ENCODE measurements around the gene ADCYAP1.
"Not testable (repeated sequence)": the region's sequence is repeated elsewhere in the genome, so short reads cannot be mapped to it uniquely, and the experiment has no call there.

Gene ADCYAP1

GRCh38 chr18:904218-905090 lies at the start of gene ADCYAP1:
Gene ADCYAP1 (plus strand): TSS chr18:904871. CDS start chr18:905387, 516 bp downstream.
- Mint-ChIP-seq H3K36me3 (ENCODE audit: low read depth) (peaks cover 3% of the 10 kb centered on the region), H3K9me3 (no peaks in the 10 kb centered on the region), H3K4me1 (ENCODE audit: low read depth) (peaks cover 8% of the 10 kb centered on the region), H3K4me3 (no peak within 1 kb of the TSS), H3K27ac (peak within 1 kb of the TSS; percentile 55), H3K27me3 (ENCODE audit: low read depth) (peaks cover 76% of the 10 kb centered on the region)

DNA sequence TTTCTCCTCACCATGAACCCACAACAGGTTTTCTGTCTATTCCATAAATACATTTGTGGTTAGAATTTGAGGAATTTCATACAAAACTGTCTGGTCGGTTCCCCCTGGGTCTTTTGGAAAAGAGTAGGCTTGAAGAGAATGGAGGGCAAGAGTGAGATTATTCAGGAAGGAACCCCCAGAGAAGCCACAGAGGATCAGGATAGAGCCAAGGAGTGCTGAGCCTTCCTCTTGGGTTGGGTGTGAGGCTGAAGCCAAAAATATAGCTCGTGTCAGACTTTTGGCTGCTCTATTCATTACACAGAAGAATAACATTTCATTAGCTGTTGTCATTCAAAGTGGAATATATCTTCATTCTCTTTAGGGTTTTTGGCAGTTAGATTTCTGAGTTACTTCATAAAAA lies 46.7 kb upstream of the ADCYAP1 start:
- no peaks in the 10 kb centered on the region for H3K36me3 Mint-ChIP-seq (ENCODE audit: low read depth)
- H3K9me3 Mint-ChIP-seq = no peaks in the 10 kb centered on the region
- H3K27me3 Mint-ChIP-seq (ENCODE audit: low read depth) = peaks cover 16% of the 10 kb centered on the region
- no peaks in the 10 kb centered on the region for H3K4me1 Mint-ChIP-seq (ENCODE audit: low read depth)
- H3K4me3 Mint-ChIP-seq = no peak overlapping the region
- H3K27ac Mint-ChIP-seq = no peak overlapping the region

DNA sequence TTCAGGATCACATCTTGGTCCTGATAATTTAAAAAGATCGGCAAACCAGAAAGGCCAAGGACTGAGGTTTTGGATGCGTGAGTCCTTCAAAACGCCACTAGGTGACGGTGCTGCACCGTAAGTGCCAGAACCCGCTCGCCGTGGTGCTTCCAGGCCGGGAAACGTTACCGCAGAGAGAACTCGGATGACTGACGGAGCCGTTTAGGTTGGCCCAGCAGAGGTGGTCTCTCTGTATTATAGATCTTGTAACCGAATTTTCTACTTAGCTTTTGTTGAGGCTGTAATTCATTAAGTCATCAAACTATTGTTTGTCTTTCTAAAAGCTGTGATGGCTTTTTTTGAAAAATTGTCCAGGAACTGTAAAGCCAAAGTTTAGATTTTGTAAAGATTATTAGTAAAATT lies 39.8 kb upstream of the ADCYAP1 start:
- no peak overlapping the region for H3K4me3 Mint-ChIP-seq
- no peak overlapping the region for H3K27ac Mint-ChIP-seq
- H3K36me3 Mint-ChIP-seq (ENCODE audit: low read depth) = no peaks in the 10 kb centered on the region
- H3K27me3 Mint-ChIP-seq (ENCODE audit: low read depth) = peaks cover 38% of the 10 kb centered on the region
- H3K4me1 Mint-ChIP-seq (ENCODE audit: low read depth) = peaks cover 6% of the 10 kb centered on the region
- H3K9me3 Mint-ChIP-seq = no peaks in the 10 kb centered on the region

DNA sequence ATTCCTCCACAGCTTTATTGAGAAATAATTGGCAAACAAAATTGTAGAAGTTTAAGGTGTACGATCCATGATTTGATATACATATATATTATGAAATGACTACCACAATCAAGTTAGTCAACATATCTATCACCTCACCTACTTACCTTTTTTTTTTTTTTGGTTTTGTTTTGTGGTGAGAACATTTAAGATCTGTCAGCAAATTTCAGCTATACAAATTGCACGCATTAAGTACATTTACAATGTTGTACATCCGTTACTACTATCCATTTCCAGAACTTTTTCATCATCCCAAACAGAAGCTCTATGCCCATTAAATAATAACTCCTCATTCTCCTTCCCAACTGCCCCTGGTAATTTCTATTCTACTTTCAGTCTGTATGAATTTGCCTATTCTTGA lies 37.4 kb upstream of the ADCYAP1 start:
- Mint-ChIP-seq H3K36me3 (ENCODE audit: low read depth) (no peaks in the 10 kb centered on the region), H3K27me3 (ENCODE audit: low read depth) (peaks cover 30% of the 10 kb centered on the region), H3K4me3 (no peak overlapping the region), H3K27ac (no peak overlapping the region), H3K9me3 (no peaks in the 10 kb centered on the region), H3K4me1 (ENCODE audit: low read depth) (peaks cover 6% of the 10 kb centered on the region)

GRCh38 chr18:873426-873825 lies 31.2 kb upstream of the ADCYAP1 start:
- Mint-ChIP-seq H3K4me3 (peak overlapping the region; percentile 59), H3K27me3 (ENCODE audit: low read depth) (peaks cover 14% of the 10 kb centered on the region)
- H3K4me1 Mint-ChIP-seq (ENCODE audit: low read depth); H3K9me3 Mint-ChIP-seq; H3K27ac Mint-ChIP-seq; H3K36me3 Mint-ChIP-seq (ENCODE audit: low read depth): not testable (repeated sequence)

DNA sequence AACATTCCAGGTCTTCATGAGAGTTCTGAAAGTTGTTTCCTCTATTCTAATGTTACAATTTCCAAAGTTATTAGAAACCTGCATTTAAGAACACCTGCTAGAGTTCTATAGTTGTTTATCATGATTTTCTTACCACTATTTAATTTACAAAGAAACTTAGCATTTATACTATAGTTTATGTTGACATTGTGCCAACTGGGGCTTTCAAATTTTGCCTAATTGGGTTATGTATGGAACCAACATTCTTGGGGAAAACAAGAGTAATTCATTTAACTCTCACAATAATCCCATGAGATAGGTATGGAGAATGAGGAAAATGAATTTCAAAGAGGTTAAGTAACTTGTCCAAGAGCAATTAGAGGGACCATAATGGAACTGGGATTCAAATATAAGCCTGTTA lies 28.8 kb upstream of the ADCYAP1 start:
- Mint-ChIP-seq H3K27me3 (ENCODE audit: low read depth) (peaks cover 14% of the 10 kb centered on the region), H3K36me3 (ENCODE audit: low read depth) (no peaks in the 10 kb centered on the region), H3K4me1 (ENCODE audit: low read depth) (peaks cover 6% of the 10 kb centered on the region), H3K9me3 (peaks cover 9% of the 10 kb centered on the region), H3K4me3 (no peak overlapping the region), H3K27ac (no peak overlapping the region)

GRCh38 chr18:877238-877637 lies 27.4 kb upstream of the ADCYAP1 start:
- H3K36me3 Mint-ChIP-seq (ENCODE audit: low read depth) = no peaks in the 10 kb centered on the region
- H3K4me3 Mint-ChIP-seq = no peak overlapping the region
- peaks cover 14% of the 10 kb centered on the region for H3K27me3 Mint-ChIP-seq (ENCODE audit: low read depth)
- H3K27ac Mint-ChIP-seq = no peak overlapping the region
- peaks cover 9% of the 10 kb centered on the region for H3K9me3 Mint-ChIP-seq
- H3K4me1 Mint-ChIP-seq (ENCODE audit: low read depth) = peaks cover 6% of the 10 kb centered on the region

DNA sequence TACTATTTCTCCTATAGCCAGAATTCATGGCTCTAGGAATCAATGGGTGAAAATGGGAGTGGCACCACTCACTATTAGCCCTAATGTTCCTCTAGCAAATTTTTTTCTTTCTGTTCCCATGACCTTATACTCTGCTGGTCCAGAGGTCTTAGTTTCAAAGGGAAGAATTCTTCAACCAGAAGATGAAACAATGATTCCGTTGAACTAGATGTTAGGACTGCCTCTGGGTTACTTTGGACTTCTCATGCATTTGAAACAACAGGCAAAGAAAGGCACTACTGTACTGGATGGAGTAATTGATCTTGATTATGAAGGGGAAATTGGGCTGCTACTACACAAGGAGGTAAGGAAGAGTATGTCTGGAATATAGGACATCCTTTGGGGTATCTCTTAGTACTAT lies 18.6 kb upstream of the ADCYAP1 start:
- Mint-ChIP-seq H3K9me3 (no peaks in the 10 kb centered on the region), H3K36me3 (ENCODE audit: low read depth) (no peaks in the 10 kb centered on the region), H3K27ac (no peak overlapping the region), H3K27me3 (ENCODE audit: low read depth) (peaks cover 3% of the 10 kb centered on the region), H3K4me3 (no peak overlapping the region), H3K4me1 (ENCODE audit: low read depth) (no peaks in the 10 kb centered on the region)

DNA sequence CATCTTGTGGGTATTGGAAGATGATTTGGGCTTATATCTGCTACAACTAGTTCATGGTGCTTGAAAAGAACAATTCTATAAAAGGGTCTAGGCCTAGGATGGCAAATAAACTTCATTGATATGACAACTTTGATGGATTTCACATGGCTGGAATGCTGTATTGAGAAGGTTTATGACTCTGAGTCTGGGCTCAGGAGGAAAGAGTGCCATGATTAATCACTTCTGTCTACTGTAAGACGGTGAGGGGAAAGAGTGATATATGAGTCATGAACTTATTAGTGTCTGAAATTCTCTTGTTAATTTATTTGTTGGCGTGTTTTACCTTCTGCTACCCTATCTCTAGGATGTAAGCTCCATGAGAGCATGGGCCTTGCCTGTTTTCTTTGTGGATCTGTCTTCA lies 17.0 kb upstream of the ADCYAP1 start:
- Mint-ChIP-seq H3K36me3 (ENCODE audit: low read depth) (no peaks in the 10 kb centered on the region), H3K4me1 (ENCODE audit: low read depth) (no peaks in the 10 kb centered on the region), H3K27ac (no peak overlapping the region), H3K9me3 (no peaks in the 10 kb centered on the region), H3K4me3 (no peak overlapping the region), H3K27me3 (ENCODE audit: low read depth) (peaks cover 3% of the 10 kb centered on the region)

DNA sequence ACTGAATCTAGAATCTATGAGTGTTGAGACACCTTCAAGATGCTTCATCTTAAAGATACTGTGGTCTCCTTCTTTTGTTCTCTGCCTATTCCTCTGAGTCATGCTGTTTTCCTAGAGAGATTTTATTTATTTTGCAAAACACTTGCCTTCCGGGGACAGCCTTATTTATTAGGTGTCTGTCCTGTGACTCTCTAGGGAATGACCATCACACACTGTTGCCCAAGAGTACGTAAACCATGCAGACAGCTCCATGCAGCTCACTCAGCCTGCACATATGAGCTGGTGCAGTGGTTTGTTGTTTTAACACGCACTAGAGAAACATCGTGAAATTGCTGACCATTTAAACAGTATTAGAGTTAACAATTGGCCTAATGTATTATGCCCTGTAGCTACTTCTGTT lies 12.4 kb upstream of the ADCYAP1 start:
- no peak overlapping the region for H3K27ac Mint-ChIP-seq
- no peaks in the 10 kb centered on the region for H3K36me3 Mint-ChIP-seq (ENCODE audit: low read depth)
- no peak overlapping the region for H3K4me3 Mint-ChIP-seq
- H3K4me1 Mint-ChIP-seq (ENCODE audit: low read depth) = no peaks in the 10 kb centered on the region
- H3K9me3 Mint-ChIP-seq = no peaks in the 10 kb centered on the region
- peaks cover 11% of the 10 kb centered on the region for H3K27me3 Mint-ChIP-seq (ENCODE audit: low read depth)

GRCh38 chr18:896315-896714 lies 8.4 kb upstream of the ADCYAP1 start:
- H3K4me3 Mint-ChIP-seq = no peak overlapping the region
- no peaks in the 10 kb centered on the region for H3K4me1 Mint-ChIP-seq (ENCODE audit: low read depth)
- H3K9me3 Mint-ChIP-seq = no peaks in the 10 kb centered on the region
- peaks cover 28% of the 10 kb centered on the region for H3K27me3 Mint-ChIP-seq (ENCODE audit: low read depth)
- no peak overlapping the region for H3K27ac Mint-ChIP-seq
- no peaks in the 10 kb centered on the region for H3K36me3 Mint-ChIP-seq (ENCODE audit: low read depth)

- H3K4me1 Mint-ChIP-seq (ENCODE audit: low read depth) = peaks cover 1% of the 10 kb centered on the region
- H3K9me3 Mint-ChIP-seq = no peaks in the 10 kb centered on the region
- no peak overlapping the region for H3K4me3 Mint-ChIP-seq
- H3K27ac Mint-ChIP-seq = no peak overlapping the region
- H3K36me3 Mint-ChIP-seq (ENCODE audit: low read depth) = no peaks in the 10 kb centered on the region
- H3K27me3 Mint-ChIP-seq (ENCODE audit: low read depth) = peaks cover 69% of the 10 kb centered on the region
Observed at GRCh38 chr18:901761-902160, 2.9 kb upstream of the ADCYAP1 start.

DNA sequence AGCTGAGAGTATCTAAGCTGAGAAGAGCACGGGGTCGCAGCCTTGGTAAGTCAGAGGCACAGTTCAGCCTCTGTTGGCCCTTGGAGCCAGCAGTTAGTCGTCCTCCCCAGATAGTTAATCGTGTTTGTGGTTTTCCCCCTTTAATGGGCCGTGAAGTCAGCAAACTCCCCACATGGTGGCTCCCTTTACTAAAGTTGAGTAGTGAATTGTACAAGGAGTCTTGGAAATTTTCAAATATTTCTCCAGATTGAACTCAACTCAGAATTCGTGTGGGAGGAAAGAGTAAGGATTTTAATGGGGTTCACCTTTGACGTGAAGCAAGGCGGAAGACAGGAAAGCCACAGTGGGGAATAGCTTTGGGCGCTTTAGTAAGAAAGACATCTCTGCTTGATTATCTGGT lies 2.4 kb upstream of the ADCYAP1 start:
- Mint-ChIP-seq H3K9me3 (no peaks in the 10 kb centered on the region), H3K4me3 (no peak overlapping the region), H3K27me3 (ENCODE audit: low read depth) (peaks cover 71% of the 10 kb centered on the region), H3K4me1 (ENCODE audit: low read depth) (peaks cover 1% of the 10 kb centered on the region), H3K27ac (no peak overlapping the region), H3K36me3 (ENCODE audit: low read depth) (no peaks in the 10 kb centered on the region)

DNA sequence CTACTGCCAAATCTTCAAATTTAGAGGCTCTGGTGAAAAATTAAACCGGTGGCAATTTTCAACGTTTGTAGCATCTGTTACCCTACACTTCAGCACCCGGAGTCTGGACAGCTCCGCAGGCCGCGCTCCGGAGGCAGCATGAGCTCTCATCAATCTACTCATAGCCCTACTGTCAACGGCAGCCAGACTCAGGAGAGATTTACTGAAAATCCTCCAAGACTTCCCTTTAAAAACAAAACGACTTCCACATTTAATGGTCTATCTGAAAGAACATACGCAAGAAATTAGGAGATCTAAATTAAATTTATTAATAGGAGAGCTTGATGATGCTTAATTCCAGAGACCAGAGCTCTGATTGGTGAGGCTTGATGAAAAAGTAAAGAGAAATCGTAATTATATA lies 970 bp upstream of the ADCYAP1 start:
- Mint-ChIP-seq H3K27ac (peak overlapping the region; percentile 55), H3K4me1 (ENCODE audit: low read depth) (peaks cover 5% of the 10 kb centered on the region), H3K27me3 (ENCODE audit: low read depth) (peaks cover 75% of the 10 kb centered on the region), H3K36me3 (ENCODE audit: low read depth) (peaks cover under 1% of the 10 kb centered on the region), H3K4me3 (no peak overlapping the region), H3K9me3 (no peaks in the 10 kb centered on the region)

DNA sequence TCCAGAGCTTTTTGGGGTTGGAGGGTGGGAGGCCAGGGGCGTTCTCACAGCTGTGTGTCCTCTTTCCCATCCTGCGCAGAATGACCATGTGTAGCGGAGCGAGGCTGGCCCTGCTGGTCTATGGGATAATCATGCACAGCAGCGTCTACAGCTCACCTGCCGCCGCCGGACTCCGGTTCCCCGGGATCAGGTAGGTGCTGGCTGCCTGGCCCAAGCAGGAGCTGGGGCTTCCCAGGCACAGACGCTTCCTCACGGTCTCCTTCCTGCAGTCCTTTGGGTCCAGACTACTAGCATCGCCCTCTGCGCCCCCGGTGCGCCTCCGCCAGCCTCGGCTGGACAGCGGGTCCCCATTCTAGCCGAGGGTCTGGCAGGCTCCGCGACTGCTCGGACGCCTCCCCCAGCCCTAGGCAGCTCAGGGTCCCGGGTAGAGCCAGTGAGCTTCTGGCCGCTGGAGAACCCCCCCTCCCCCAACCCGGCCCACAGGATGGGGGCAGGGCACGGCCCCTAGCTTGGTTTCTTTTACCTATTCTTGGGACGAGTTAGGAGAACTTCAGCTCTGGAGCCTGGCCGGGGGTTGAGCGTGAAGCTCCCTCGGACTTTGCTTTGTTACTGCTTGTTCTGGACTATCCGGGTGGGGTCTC lies 756 bp downstream of the ADCYAP1 start:
- H3K36me3 Mint-ChIP-seq (ENCODE audit: low read depth) = peaks cover 3% of the 10 kb centered on the region

More for the DNA sequence above, 756 bp downstream of the ADCYAP1 start:
- Mint-ChIP-seq H3K27me3 (ENCODE audit: low read depth) (peaks cover 82% of the 10 kb centered on the region), H3K4me1 (ENCODE audit: low read depth) (peaks cover 8% of the 10 kb centered on the region), H3K27ac (no peak overlapping the region), H3K4me3 (peak overlapping the region; percentile 53), H3K9me3 (no peaks in the 10 kb centered on the region)
